Dermis microvascular lymphatic vessel endothelial cell (primary cell): ENCODE results near the gene CASKIN2. TPM values are rescaled to one million over a fixed set of nuclear protein-coding genes. Genes with fewer than 3 reads are reported as not detected.
A peak's percentile ranks its signal among the peaks of the same experiment; 100 is the strongest.
"Not testable (repeated sequence)": the region's sequence is repeated elsewhere in the genome, so short reads cannot be mapped to it uniquely, and the experiment has no call there.

Experiments
- DNase-seq, 2 donors: peaks; one replicate each; pipeline versions ENCODE4 v3.0.0 to v3.0.0-alpha.2; 2010; ENCODE audit warnings: low read depth in 2 of 2
- total RNA-seq: library from RNA; depleted of rRNA; stranded (reverse); fragments of >200 nt; gene quantifications from 2 replicates; pipeline ENCODE4 v1.2.1, GENCODE V29; 2014

CASKIN2 gene
- total RNA-seq, 1 donor from 2014 or later: 7.2 TPM

DNA sequence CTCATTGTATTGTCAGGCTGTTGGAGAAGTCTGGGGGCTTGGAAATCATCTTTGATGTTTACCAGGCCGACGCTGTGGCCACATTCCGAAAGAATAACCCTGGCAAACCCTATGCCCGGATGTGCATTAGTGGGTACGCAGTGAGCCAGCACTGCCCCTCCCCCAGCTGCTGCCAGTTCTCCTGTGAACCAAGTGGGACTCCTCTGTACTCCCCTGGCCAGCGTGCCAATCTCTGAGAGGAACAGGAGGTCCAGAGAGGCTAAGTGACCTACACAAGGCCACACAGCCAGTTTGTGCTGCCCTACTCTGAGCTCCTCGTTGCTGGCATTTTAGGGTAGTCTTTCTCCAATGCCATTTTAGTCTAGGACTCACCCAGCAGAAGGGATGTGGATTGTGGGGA is 8.3 kb upstream of the CASKIN2 start:
- no peak for DNase-seq

DNA sequence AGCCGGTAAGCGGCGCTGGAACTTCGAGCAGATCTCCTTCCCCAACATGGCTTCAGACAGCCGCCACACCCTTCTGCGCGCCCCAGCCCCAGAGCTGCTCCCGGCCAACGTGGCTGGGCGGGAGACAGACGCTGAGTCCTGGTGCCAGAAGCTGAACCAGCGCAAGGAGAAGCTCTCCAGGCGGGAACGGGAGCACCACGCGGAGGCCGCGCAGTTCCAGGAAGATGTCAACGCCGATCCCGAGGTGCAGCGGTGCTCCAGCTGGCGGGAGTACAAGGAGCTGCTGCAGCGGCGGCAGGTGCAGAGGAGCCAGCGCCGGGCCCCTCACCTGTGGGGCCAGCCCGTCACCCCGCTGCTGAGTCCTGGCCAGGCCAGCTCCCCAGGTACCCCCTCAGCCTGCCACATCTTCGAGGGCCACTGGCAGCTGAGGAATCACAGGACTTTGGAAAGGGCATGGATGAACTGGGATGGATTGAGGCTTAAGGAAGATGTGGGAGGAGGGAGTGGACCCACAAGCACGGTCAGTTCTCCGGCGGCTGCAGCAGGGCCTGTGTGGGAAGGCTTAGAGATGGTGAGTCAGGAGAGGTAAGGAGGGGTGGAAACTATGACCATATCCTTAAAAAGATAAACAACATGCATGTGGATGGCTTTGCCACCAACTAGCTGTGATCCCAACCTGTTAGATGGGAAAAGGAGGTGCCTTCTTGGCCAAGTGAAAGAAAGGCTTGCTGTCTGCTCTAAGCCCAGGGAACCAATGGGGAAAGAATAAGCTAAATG is 6.8 kb upstream of the CASKIN2 start:
- DNase-seq: no peak

- no peak for DNase-seq
These were observed 6.0 kb upstream of the CASKIN2 start for GRCh38 chr17:75521290-75521689.

GRCh38 chr17:75520413-75520812 is 5.1 kb upstream of the CASKIN2 start:
- DNase-seq: not testable (repeated sequence)

DNA sequence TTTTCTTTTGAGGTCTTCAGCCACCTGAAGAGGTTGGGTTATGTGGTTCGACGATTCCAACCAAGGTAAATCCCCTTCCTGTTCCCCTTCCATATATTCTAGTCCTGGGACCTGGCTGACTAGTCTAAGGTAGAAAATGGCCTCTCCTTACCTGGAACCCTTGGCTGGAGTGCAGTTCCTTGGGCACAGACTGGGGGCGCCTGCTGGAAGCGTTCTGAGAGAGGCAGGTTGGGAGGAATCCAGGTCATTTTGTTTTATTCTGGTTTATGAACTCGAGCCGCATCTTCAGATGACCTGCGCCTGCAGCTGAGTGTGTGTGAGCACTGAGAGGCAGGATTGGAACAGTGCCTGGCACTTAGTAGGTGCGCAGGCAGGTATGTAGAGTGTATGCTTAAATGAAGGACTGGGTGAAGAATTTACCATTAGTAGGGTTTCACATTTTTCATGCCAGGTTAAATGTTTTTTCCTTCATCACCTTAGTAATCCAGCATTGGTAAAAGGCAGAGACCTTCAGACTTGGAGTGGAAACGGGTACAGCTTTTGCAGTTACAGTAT is 3.7 kb upstream of the CASKIN2 start:
- DNase-seq: no peak

- DNase-seq: no peak
These were observed 2.9 kb upstream of the CASKIN2 start for GRCh38 chr17:75518201-75518600.

DNA sequence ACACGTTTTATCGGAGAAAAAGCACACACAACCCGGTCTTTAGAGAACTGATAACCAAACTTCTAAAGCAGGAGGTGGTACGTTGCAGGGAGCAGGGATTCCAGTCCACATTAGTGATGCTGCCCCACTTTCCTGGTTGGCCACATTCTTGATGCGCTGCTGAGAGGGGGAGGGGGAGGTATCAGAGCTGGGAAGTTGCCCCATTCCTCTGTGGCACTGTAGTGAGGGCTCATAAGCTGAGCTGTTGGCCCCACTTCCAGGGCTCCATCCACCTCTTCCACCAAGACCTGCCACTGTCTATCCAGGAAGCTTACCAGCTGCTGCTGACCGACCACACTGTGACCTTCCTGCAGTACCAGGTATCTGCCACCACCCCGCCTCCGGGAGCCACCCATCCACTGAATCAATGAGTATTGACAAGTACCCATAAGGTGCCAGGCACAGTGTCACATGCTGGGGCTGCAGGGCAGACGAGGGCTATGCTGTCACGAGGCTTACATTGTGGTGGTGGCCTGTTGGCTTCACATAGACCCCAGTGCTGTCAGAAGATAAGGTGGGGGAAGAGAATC is 2.0 kb upstream of the CASKIN2 start:
- DNase-seq: no peak

DNA sequence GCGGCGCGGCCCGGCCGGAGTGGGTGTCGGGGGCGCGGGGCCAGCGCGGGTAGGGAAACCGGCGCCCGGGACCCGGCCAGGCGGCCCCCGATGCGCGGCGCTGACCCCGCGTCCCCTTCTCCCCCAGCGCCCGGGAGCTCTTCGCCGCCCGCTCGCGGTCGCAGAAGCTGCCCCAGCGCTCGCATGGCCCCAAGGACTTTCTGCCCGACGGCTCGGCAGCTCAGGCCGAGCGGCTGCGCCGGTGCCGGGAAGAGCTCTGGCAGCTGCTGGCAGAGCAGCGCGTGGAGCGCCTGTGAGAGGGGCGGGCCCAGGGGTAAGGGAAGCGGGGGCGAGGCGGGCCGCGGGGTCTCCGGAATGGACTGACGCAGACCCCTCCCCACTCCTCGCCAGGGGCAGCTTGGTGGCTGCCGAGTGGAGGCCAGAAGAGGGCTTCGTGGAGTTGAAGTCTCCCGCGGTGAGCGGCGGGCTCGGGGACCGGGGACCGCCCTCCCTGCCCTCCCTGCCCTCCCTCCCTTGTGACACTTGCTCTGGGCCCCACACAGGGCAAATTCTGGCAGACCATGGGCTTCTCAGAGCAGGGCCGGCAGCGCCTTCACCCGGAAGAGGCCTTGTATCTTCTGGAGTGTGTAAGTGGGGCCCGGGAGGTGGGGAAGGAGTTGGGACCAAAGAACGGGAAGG is 1.4 kb upstream of the CASKIN2 start:
- peak in 1 of 2 donors; percentile 30 for DNase-seq

DNA sequence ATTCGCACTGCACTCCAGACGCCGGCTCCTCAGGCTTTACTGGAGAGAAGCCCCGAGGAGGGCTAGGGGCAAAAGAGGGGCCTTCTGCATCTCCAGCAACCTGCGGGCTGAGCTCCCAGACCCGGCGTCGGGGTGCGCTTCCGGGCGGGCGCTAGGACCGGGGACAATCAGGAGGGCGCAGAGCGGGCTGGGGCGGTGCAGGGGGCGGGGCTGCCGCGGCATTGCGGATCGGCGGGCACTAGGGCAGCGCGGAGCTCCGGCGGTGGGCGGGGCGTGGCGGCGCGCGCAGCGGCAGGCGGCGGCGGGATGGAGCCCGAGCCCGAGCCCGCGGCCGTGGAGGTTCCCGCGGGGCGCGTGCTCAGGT is 900 bp upstream of the CASKIN2 start, which contains the start of gene TSEN54:
Gene TSEN54 (plus strand): TSS at position 274 of the 364 bp plus-strand sequence. CDS start 33 bp downstream, at position 307.
- peak; percentile 65 to 87 for DNase-seq

- DNase-seq: peak in 1 of 2 donors; percentile 34
These were observed 330 bp downstream of the CASKIN2 start for GRCh38 chr17:75514919-75515495.

GRCh38 chr17:75514299-75514918 is 928 bp downstream of the CASKIN2 start:
- no peak for DNase-seq

DNA sequence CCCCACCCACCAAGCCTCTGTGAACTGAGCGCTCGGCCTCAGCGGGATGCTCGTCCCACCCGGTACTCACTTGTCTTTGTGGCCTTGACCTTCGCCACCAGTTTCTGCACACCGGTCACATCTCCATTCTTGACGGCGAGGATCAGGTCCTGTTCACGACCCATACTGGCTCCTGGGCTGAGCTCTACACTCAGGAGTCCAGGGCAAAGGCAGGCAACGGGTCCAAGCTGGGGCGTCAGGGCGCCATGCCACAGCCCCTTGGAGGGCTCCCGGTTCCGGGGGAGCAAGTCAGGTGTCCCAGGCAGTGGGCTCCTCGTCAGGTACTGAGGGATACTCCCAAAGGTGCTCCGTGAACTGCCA is 1.7 kb downstream of the CASKIN2 start:
- DNase-seq: no peak

GRCh38 chr17:75512926-75513640 is 2.3 kb downstream of the CASKIN2 start:
- peak in 1 of 2 donors; percentile 26 for DNase-seq

DNA sequence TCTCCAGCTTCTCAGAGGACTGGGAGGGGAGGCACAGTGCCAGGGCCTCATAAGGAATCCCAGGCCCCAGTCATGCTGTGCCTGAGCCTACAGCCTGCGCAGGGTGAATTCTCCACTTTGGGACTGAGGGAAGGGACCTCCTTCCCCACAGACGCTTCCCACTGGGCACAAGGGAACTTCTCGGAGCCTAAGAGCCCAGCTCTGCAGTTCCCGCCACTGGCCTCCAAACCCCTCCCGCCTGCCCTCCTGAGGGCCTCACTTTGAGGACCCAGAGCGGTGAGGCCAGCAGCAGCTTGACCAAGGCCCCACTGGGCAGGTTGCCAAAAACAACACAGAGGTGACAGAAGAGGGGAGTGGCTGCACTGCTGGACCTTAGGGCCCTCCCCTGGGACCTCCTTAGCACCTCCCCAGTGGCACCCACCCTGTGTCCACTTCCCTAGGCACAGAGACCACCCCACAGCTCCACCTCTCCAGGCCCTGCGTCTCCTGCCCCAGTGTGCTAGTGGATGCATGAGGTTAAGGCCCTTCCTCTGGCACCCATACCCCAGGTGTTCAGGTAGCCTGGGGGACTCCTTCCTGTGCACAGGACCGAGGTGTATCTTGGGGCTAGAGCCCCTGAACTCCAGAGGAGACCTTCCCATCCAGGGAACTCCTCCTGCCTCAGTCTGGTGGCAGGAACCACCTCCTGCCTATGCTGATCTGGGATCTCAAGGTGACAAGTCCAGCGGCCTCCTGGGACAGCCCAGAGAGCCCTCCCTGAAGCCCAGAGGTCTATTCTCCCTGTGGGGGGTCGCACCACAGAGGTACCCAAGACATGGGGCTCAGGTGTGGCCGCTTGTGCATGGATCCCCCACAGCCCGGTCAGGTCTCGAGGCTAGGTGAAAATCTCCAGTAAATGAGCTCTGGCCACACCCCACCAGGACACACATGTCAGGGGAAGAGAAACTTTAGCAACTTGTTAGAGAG is 3.4 kb downstream of the CASKIN2 start:
- DNase-seq: peak in 1 of 2 donors; percentile 42

DNA sequence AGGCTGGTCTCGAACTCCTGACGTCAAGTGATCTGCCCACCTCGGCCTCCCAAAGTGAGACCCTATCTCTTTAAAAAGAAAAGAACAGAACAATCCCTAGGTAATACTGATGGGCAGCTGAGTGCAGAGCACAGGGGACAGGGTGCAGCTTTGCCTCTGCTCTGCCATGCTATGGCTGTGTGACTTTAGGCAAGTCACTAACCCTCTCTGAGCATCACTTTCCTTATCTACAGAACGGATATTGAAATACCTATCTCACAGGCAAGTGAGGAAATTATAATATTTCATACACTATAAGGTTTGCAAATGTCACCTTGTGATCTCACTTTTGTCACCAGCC is 4.1 kb downstream of the CASKIN2 start:
- DNase-seq: no peak

GRCh38 chr17:75509528-75510258 is 5.6 kb downstream of the CASKIN2 start:
- peak; percentile 43 to 50 for DNase-seq

GRCh38 chr17:75508931-75509361 is 6.4 kb downstream of the CASKIN2 start:
- DNase-seq: no peak

DNA sequence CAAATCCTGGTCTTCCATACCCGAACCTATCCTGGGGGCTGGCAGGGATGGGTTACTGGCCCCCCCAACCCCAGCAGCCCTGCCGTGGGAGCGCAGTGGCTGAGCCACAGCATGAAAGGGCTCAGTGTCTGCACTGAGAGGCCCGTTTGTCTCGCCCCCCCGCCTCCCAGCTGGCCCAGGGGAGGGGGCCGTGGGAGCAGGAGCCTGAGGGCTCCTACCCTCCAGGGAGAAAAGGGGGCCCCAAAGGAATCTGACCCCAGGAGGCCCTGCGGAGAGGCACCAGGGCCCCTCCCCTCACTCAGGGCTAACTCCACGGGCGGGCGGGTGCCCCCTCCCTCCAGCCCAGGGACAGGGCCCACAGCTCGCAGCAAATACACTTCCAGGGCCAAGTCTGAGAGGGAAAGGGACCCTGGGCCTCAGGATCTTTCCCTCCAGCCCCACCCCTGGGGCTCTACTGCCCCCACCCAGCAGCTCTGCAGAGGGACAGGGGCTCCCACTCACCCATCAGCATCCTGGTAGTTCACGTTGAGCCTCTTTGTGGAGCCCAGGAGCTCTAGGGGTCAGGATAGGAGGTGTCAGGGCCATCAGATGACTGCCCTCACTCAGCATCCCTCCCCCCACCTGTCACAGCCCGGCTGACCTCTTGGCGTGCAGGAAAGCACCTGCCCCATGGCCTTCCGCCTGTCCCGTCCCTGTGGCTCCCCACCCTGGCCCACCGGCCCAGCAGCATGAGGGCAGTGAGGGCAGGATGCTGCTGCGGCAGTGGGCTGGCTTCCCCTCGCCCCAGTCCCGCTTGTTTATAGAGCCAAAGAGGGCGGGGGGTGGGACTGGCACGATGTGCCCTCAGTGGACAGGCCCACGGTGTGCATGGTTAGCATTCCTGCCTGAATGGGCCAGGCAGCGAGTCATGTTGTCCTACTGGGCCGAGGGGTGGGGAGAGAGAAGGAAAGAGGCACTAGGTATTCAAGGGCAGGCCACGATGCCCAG is 7.3 kb downstream of the CASKIN2 start:
- DNase-seq: no peak
